ENCODE measurements around the gene EXOSC7. TPM values are rescaled to one million over a fixed set of nuclear protein-coding genes. Genes with fewer than 3 reads are reported as not detected.

EXOSC7 gene
- 10 to 100 TPM; 33.1 to 57.5 (median 56.3) TPM for total RNA-seq

GRCh38 chr3:44976002-44976815 is at the start of gene EXOSC7, which contains the start of gene ZDHHC3:
Gene EXOSC7 (plus strand): TSS chr3:44976244. CDS start chr3:44976278, 34 bp downstream.
Gene ZDHHC3 (minus strand): TSS chr3:44976174. CDS start chr3:44959436, 16,738 bp downstream.
- Histone ChIP-seq H3K36me3 (no peaks in the 10 kb centered on the region), H3K27me3 (no peaks in the 10 kb centered on the region), H3K4me3 (replicated peaks in 1 of 3) (peak within 1 kb of the TSS; percentile 52 to 99 (median 96)), H3K9me3 (no peaks in the 10 kb centered on the region), H3K27ac (peak within 1 kb of the TSS; percentile 63 to 93 (median 85)), H3K4me1 (peaks cover 19 to 48% of the 10 kb centered on the region in 2 donors)
- 0 to 1% methylated on average over 13 to 58 of the region's 82 CpGs for WGBS, 2 donors
- DNase-seq: peak; percentile 82 to 84
- intact Hi-C loops (cut with DNase I): no loop called here
- TF ChIP-seq POLR2A (IDR thresholded peaks at IDR 0.05) (peak in 1 of 2 donors; percentile 77), CTCF (IDR thresholded peaks at IDR 0.05) (no peak)

GRCh38 chr3:44926921-44927320 is 49.1 kb upstream of the EXOSC7 start:
- Histone ChIP-seq H3K27me3 (no peaks in the 10 kb centered on the region), H3K27ac (no peak overlapping the region), H3K36me3 (peaks cover 9 to 26% of the 10 kb centered on the region in 2 donors), H3K4me3 (replicated peaks in 1 of 3) (no peak overlapping the region), H3K9me3 (no peaks in the 10 kb centered on the region), H3K4me1 (peaks cover 17 to 34% of the 10 kb centered on the region in 2 donors)
- intact Hi-C loops (cut with DNase I): no loop called here
- DNase-seq: no peak
- TF ChIP-seq CTCF (IDR thresholded peaks at IDR 0.05): no peak
- TF ChIP-seq POLR2A (IDR thresholded peaks at IDR 0.05): no peak
- WGBS, 2 donors: 95 to 97% methylated on average over 7 of the region's 7 CpGs

GRCh38 chr3:44927371-44927770 is 48.7 kb upstream of the EXOSC7 start:
- intact Hi-C loops (cut with DNase I): no loop called here
- TF ChIP-seq POLR2A (IDR thresholded peaks at IDR 0.05): no peak
- no peak for TF ChIP-seq CTCF (IDR thresholded peaks at IDR 0.05)
- no peak for DNase-seq
- Histone ChIP-seq H3K27me3 (no peaks in the 10 kb centered on the region), H3K4me1 (peaks cover 22 to 38% of the 10 kb centered on the region in 2 donors), H3K4me3 (replicated peaks in 1 of 3) (no peak overlapping the region), H3K9me3 (no peaks in the 10 kb centered on the region), H3K27ac (no peak overlapping the region), H3K36me3 (peaks cover 9 to 25% of the 10 kb centered on the region in 2 donors)
- WGBS, 2 donors: 96 to 97% methylated on average over 7 of the region's 7 CpGs

- TF ChIP-seq CTCF (IDR thresholded peaks at IDR 0.05) (no peak), POLR2A (IDR thresholded peaks at IDR 0.05) (no peak)
- intact Hi-C loops (cut with DNase I): loop anchor here (10.0 kb wide), 1 partner anchor 55 kb away; no protein-coding TSS in a partner anchor
- Histone ChIP-seq H3K4me3 (replicated peaks in 1 of 3) (no peak overlapping the region), H3K4me1 (peaks cover 39 to 50% of the 10 kb centered on the region in 2 donors), H3K27ac (no peak overlapping the region), H3K9me3 (no peaks in the 10 kb centered on the region), H3K36me3 (peaks cover 9 to 25% of the 10 kb centered on the region in 2 donors), H3K27me3 (no peaks in the 10 kb centered on the region)
- WGBS, 2 donors: 86 to 97% methylated on average over 1 to 5 of the region's 5 CpGs
- DNase-seq: no peak
Observed at GRCh38 chr3:44929782-44930181, 46.3 kb upstream of the EXOSC7 start.

- H3K36me3 ChIP-seq: peaks cover 9 to 22% of the 10 kb centered on the region in 2 donors
Observed at GRCh38 chr3:44930911-44931310, 45.1 kb upstream of the EXOSC7 start.

More at GRCh38 chr3:44930911-44931310, 45.1 kb upstream of the EXOSC7 start:
- Histone ChIP-seq H3K4me1 (peaks cover 39 to 48% of the 10 kb centered on the region in 2 donors), H3K4me3 (replicated peaks in 1 of 3) (no peak overlapping the region), H3K27me3 (no peaks in the 10 kb centered on the region), H3K27ac (peak overlapping the region in 2 of 3 donors; percentile 53 to 56), H3K9me3 (no peaks in the 10 kb centered on the region)
- WGBS, 2 donors: 34 to 36% methylated on average over 2 of the region's 2 CpGs
- DNase-seq: peak; percentile 64 to 67
- intact Hi-C loops (cut with DNase I): loop anchor here (10.0 kb wide), 1 partner anchor 54 kb away; no protein-coding TSS in a partner anchor
- TF ChIP-seq POLR2A (IDR thresholded peaks at IDR 0.05) (no peak), CTCF (IDR thresholded peaks at IDR 0.05) (no peak)

All from thyroid gland (tissue), 4 donors.